Upper lobe of right lung (tissue), 1 donor: Measurements from ENCODE around the gene NOTCH1. TPM values are rescaled to one million over a fixed set of nuclear protein-coding genes. Genes with fewer than 3 reads are reported as not detected.

ENCODE experiments used
- ATAC-seq: fragments of 200-7000 bp; cut with Tn5 transposase; one replicate; pipeline ENCODE4 v1.9.1; 2020; ENCODE audit warnings: mild to moderate bottlenecking, moderate library complexity
- DNase-seq: peaks from one replicate; pipeline ENCODE4 v3.0.0-alpha.2; 2020
- H3K27ac ChIP-seq: fragments of 200-600 bp; one replicate; pipeline ENCODE4 v1.8.0; 2022
- H3K27me3 ChIP-seq: fragments of 200-600 bp; one replicate; pipeline ENCODE4 v1.8.0; 2022; ENCODE audit warnings: mild to moderate bottlenecking
- H3K36me3 ChIP-seq: fragments of 200-600 bp; one replicate; pipeline ENCODE4 v1.8.0; 2022
- H3K4me1 ChIP-seq: fragments of 200-600 bp; one replicate; pipeline ENCODE4 v1.8.0; 2022
- H3K4me3 ChIP-seq: fragments of 200-600 bp; one replicate; pipeline ENCODE4 v1.8.0; 2022; ENCODE audit warnings: mild to moderate bottlenecking
- H3K9me3 ChIP-seq: fragments of 200-600 bp; one replicate; pipeline ENCODE4 v1.8.0; 2022
- intact Hi-C: fragments of 100-400 bp; cut with DNase I; formaldehyde crosslinking; loops from one replicate; pipeline ENCODE4 v1.11.0; 2022
- total RNA-seq: library from RNA; stranded (reverse); fragmentation: NEBNext Ultra II Directional; extraction: Animal tissue kit (Norgen Biotek cat#: 25700); gene quantifications from one replicate; pipeline ENCODE4 v1.2.1, GENCODE V29; 2021
- TF ChIP-seq, protein P1 (sequence below): fragments of 200-600 bp; IDR thresholded peaks from one replicate; pipeline ENCODE4 v1.8.0; 2022; ENCODE audit warnings: antibody characterized with exemption
- donor health status: DM: no; HTN: yes; CAD: no; lungs with severe emphysema.

Gene NOTCH1
- total RNA-seq, 1 donor from 2014 or later = 114 TPM

GRCh38 chr9:136527131-136527530 is 18.7 kb downstream of the NOTCH1 start:
- H3K9me3 ChIP-seq = no peaks in the 10 kb centered on the region
- peaks cover 12% of the 10 kb centered on the region for H3K36me3 ChIP-seq
- no peaks in the 10 kb centered on the region for H3K27me3 ChIP-seq
- TF ChIP-seq, protein P1, sequence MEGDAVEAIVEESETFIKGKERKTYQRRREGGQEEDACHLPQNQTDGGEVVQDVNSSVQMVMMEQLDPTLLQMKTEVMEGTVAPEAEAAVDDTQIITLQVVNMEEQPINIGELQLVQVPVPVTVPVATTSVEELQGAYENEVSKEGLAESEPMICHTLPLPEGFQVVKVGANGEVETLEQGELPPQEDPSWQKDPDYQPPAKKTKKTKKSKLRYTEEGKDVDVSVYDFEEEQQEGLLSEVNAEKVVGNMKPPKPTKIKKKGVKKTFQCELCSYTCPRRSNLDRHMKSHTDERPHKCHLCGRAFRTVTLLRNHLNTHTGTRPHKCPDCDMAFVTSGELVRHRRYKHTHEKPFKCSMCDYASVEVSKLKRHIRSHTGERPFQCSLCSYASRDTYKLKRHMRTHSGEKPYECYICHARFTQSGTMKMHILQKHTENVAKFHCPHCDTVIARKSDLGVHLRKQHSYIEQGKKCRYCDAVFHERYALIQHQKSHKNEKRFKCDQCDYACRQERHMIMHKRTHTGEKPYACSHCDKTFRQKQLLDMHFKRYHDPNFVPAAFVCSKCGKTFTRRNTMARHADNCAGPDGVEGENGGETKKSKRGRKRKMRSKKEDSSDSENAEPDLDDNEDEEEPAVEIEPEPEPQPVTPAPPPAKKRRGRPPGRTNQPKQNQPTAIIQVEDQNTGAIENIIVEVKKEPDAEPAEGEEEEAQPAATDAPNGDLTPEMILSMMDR = no peak
- H3K4me3 ChIP-seq = no peak overlapping the region
- intact Hi-C loops = no loop called here
- H3K27ac ChIP-seq = no peak overlapping the region
- DNase-seq (no peak), ATAC-seq (no peak)
- H3K4me1 ChIP-seq = peaks cover 90% of the 10 kb centered on the region

DNA sequence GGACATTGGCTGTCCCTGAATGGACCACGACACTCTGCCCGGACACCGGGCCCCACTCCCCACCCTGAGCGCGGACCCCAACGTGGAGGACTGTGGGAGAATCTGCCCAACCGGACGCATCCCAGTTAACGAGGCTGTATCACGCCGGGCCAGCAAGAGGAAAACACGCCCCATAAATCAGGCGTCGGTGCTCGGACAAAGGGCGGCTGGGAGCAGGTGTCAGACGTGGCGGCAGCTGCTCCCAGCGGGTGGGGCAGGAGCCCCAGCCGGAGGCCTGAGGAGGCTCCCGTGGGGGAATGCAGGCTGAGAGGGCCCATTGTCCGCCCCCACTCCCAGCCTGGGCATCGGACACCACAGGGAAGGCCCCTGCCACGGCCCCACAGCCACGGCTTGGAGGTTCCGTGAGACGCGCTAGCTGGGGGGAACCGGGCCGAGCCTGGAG is 19.2 kb downstream of the NOTCH1 start:
- no peak overlapping the region for H3K4me3 ChIP-seq
- ATAC-seq = no peak
- no peaks in the 10 kb centered on the region for H3K9me3 ChIP-seq
- peaks cover 91% of the 10 kb centered on the region for H3K4me1 ChIP-seq
- no peak for DNase-seq
- intact Hi-C loops = no loop called here
- TF ChIP-seq, protein P1 = no peak
- H3K27ac ChIP-seq = peak overlapping the region; percentile 36
- no peaks in the 10 kb centered on the region for H3K27me3 ChIP-seq
- H3K36me3 ChIP-seq = peaks cover 12% of the 10 kb centered on the region

DNA sequence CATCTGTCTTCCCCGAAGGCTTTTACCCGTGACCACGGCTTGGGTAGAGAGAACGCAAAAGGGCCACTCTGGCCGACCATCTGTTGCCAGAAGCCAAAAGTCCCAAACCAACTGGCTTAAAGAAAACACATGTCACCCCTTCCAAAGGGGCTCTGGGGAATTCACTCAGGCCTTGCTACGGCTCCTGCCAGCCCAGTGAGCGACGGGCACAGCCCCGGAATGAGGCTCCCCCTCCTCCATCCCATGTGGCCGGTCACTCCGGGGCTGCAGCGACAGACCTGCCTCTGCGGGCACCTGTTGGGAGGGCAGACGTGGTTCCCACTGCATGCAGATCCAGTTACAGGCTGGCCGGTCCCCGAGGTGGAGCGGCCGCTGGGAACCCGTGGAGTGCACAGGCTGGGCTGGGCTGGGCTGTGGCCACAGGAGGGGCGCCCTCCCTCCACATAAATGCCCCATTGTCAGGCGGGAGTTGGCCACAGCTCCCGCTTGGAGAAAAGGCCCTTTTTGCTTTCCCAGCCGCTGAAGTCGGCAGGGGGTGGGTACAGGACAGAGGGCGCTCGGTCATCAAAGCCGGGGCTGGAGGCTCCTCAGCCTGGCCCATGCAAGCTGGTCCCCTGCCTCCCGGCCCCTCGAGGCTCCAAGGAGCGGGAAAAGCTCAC is 19.9 kb downstream of the NOTCH1 start:
- intact Hi-C loops = no loop called here
- DNase-seq = peak; percentile 79
- Histone ChIP-seq H3K27me3 (no peaks in the 10 kb centered on the region), H3K27ac (peak overlapping the region; percentile 77), H3K36me3 (peaks cover 12% of the 10 kb centered on the region), H3K4me3 (no peak overlapping the region), H3K9me3 (no peaks in the 10 kb centered on the region), H3K4me1 (peaks cover 91% of the 10 kb centered on the region)
- TF ChIP-seq, protein P1 = no peak
- ATAC-seq = peak; percentile 40

GRCh38 chr9:136525207-136525606 is 20.6 kb downstream of the NOTCH1 start:
- DNase-seq = no peak
- no peaks in the 10 kb centered on the region for H3K9me3 ChIP-seq
- TF ChIP-seq, protein P1 = no peak
- peak overlapping the region; percentile 77 for H3K27ac ChIP-seq
- H3K36me3 ChIP-seq = peaks cover 12% of the 10 kb centered on the region
- H3K27me3 ChIP-seq = no peaks in the 10 kb centered on the region
- intact Hi-C loops = no loop called here
- no peak overlapping the region for H3K4me3 ChIP-seq
- ATAC-seq = no peak
- H3K4me1 ChIP-seq = peaks cover 91% of the 10 kb centered on the region

- peak overlapping the region; percentile 77 for H3K27ac ChIP-seq
Measured at GRCh38 chr9:136522314-136523237, 23.3 kb downstream of the NOTCH1 start.

More at GRCh38 chr9:136522314-136523237, 23.3 kb downstream of the NOTCH1 start:
- DNase-seq = peak; percentile 87
- peaks cover 32% of the 10 kb centered on the region for H3K36me3 ChIP-seq
- TF ChIP-seq, protein P1 = no peak
- intact Hi-C loops = no loop called here
- H3K4me1 ChIP-seq = peaks cover 72% of the 10 kb centered on the region
- peak overlapping the region; percentile 29 for H3K4me3 ChIP-seq
- H3K27me3 ChIP-seq = no peaks in the 10 kb centered on the region
- peak; percentile 29 for ATAC-seq
- no peaks in the 10 kb centered on the region for H3K9me3 ChIP-seq
